ENCODE data around the gene BACH1.

The BACH1 gene

DNA sequence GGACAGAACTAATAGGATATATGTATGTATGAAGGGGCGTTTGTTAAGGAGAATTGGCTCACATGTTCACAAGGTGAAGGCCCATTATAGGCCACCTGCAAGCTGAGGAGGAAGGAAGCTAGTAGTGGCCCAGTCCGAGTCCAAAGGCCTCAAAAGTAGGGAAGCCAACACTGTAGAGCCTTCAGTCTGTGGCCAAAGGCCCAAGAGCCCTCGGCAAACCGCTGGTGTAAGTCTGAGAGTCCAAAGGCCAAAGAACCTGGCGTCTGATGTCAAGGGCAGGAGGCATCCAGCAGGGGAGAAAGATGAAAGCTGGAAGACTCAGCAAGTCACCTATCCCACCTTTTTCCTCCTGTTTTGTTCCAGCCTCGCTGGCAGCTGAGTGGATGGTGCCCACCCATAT is 24.5 kb downstream of the BACH1 start:
- Histone ChIP-seq H3K36me3 (ENCODE audit: control insufficient read depth, low read length) (peaks cover 50% of the 10 kb centered on the region), H3K79me2 (ENCODE audit: control insufficient read depth, low read length) (peaks cover 63% of the 10 kb centered on the region), H3K4me2 (ENCODE audit: low read length) (no peak overlapping the region), H3K27me3 (ENCODE audit: control insufficient read depth, low read length) (no peaks in the 10 kb centered on the region), H4K20me1 (ENCODE audit: control insufficient read depth, insufficient read depth, low read depth, low read length) (0 out of 2 replicates have a peak, but pooled peaks cover 3% of the 10 kb centered on the region), H3K27ac (ENCODE audit: low read depth, low read length) (no peak overlapping the region), H3K4me3 (ENCODE audit: low read length) (no peak overlapping the region), H3K4me1 (ENCODE audit: control insufficient read depth, low read length) (no peaks in the 10 kb centered on the region), H3K9me2 (replicated peaks; ENCODE audit: control insufficient read depth, low read length) (no peaks in the 10 kb centered on the region), H3K9me3 (ENCODE audit: control insufficient read depth, insufficient read depth, low read length) (no peaks in the 10 kb centered on the region), H3F3A (ENCODE audit: control insufficient read depth, insufficient read depth) (no peaks in the 10 kb centered on the region)
- TF ChIP-seq, protein P1, sequence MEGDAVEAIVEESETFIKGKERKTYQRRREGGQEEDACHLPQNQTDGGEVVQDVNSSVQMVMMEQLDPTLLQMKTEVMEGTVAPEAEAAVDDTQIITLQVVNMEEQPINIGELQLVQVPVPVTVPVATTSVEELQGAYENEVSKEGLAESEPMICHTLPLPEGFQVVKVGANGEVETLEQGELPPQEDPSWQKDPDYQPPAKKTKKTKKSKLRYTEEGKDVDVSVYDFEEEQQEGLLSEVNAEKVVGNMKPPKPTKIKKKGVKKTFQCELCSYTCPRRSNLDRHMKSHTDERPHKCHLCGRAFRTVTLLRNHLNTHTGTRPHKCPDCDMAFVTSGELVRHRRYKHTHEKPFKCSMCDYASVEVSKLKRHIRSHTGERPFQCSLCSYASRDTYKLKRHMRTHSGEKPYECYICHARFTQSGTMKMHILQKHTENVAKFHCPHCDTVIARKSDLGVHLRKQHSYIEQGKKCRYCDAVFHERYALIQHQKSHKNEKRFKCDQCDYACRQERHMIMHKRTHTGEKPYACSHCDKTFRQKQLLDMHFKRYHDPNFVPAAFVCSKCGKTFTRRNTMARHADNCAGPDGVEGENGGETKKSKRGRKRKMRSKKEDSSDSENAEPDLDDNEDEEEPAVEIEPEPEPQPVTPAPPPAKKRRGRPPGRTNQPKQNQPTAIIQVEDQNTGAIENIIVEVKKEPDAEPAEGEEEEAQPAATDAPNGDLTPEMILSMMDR (IDR thresholded peaks at IDR 0.05; ENCODE audit: low read depth, low read length, poor library complexity, severe bottlenecking) = no peak
- TF ChIP-seq EZH2phosphoT487 (IDR thresholded peaks at IDR 0.05; ENCODE audit: borderline replicate concordance, low read length) = no peak

DNA sequence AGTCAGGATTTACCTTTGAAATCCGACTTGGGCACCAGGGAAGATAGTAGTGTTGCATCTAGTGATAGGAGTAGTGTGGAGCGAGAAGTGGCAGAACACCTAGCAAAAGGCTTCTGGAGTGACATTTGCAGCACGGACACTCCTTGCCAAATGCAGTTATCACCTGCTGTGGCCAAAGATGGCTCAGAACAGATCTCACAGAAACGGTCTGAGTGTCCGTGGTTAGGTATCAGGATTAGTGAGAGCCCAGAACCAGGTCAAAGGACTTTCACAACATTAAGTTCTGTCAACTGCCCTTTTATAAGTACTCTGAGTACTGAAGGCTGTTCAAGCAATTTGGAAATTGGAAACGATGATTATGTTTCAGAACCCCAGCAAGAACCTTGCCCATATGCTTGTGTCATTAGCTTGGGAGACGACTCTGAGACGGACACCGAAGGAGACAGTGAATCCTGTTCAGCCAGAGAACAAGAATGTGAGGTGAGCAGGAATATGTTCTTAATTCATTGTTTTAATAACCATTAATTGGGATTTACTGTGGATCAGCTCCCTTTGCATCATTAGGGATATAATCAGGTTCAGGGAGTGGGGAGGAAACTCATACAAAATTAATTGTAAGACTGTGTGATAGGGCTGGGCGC is 28.3 kb downstream of the BACH1 start:
- Histone ChIP-seq H3K79me2 (ENCODE audit: control insufficient read depth, low read length) (peaks cover 27% of the 10 kb centered on the region), H4K20me1 (ENCODE audit: control insufficient read depth, insufficient read depth, low read depth, low read length) (no peaks in the 10 kb centered on the region)

DNA sequence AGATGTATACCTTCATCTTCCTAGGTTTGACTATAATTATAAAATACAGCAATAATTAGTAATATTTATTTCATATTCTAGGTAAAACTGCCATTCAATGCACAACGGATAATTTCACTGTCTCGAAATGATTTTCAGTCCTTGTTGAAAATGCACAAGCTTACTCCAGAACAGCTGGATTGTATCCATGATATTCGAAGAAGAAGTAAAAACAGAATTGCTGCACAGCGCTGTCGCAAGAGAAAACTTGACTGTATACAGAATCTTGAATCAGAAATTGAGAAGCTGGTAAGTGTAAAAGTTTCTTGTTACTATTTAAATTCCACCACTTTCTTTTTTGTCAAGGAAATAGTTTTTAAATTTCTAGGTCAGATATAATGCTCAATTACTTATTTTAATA is 30.7 kb downstream of the BACH1 start:
- Histone ChIP-seq H3K79me2 (ENCODE audit: control insufficient read depth, low read length) (peaks cover 15% of the 10 kb centered on the region), H3K9me2 (replicated peaks; ENCODE audit: control insufficient read depth, low read length) (no peaks in the 10 kb centered on the region), H3K27ac (ENCODE audit: low read depth, low read length) (no peak overlapping the region), H4K20me1 (ENCODE audit: control insufficient read depth, insufficient read depth, low read depth, low read length) (no peaks in the 10 kb centered on the region), H3K4me2 (ENCODE audit: low read length) (no peak overlapping the region), H3F3A (ENCODE audit: control insufficient read depth, insufficient read depth) (no peaks in the 10 kb centered on the region), H3K36me3 (ENCODE audit: control insufficient read depth, low read length) (peaks cover 40% of the 10 kb centered on the region), H3K4me3 (ENCODE audit: low read length) (no peak overlapping the region), H3K27me3 (ENCODE audit: control insufficient read depth, low read length) (no peaks in the 10 kb centered on the region), H3K9me3 (ENCODE audit: control insufficient read depth, insufficient read depth, low read length) (no peaks in the 10 kb centered on the region), H3K4me1 (ENCODE audit: control insufficient read depth, low read length) (no peaks in the 10 kb centered on the region)
- TF ChIP-seq, protein P1 (IDR thresholded peaks at IDR 0.05; ENCODE audit: low read depth, low read length, poor library complexity, severe bottlenecking) = no peak
- no peak for TF ChIP-seq EZH2phosphoT487 (IDR thresholded peaks at IDR 0.05; ENCODE audit: borderline replicate concordance, low read length)

More for the DNA sequence above, 28.3 kb downstream of the BACH1 start:
- H3K36me3 ChIP-seq (ENCODE audit: control insufficient read depth, low read length) = peaks cover 50% of the 10 kb centered on the region
- H3K9me2 ChIP-seq (replicated peaks; ENCODE audit: control insufficient read depth, low read length) = no peaks in the 10 kb centered on the region
- no peak overlapping the region for H3K27ac ChIP-seq (ENCODE audit: low read depth, low read length)
- TF ChIP-seq, protein P1 (IDR thresholded peaks at IDR 0.05; ENCODE audit: low read depth, low read length, poor library complexity, severe bottlenecking) = no peak
- no peak for TF ChIP-seq EZH2phosphoT487 (IDR thresholded peaks at IDR 0.05; ENCODE audit: borderline replicate concordance, low read length)
- no peaks in the 10 kb centered on the region for H3K9me3 ChIP-seq (ENCODE audit: control insufficient read depth, insufficient read depth, low read length)
- no peak overlapping the region for H3K4me3 ChIP-seq (ENCODE audit: low read length)
- H3K4me2 ChIP-seq (ENCODE audit: low read length) = no peak overlapping the region
- H3K27me3 ChIP-seq (ENCODE audit: control insufficient read depth, low read length) = no peaks in the 10 kb centered on the region
- no peaks in the 10 kb centered on the region for H3F3A ChIP-seq (ENCODE audit: control insufficient read depth, insufficient read depth)
- no peaks in the 10 kb centered on the region for H3K4me1 ChIP-seq (ENCODE audit: control insufficient read depth, low read length)
